SU-DHL-6 (cell line): ENCODE data around the gene TULP4.

Experiments used
- H2AFZ ChIP-seq: fragments of 200-600 bp; sonication (generic); 2 replicates; pipeline ENCODE4 v1.6.1; 2014; ENCODE audit warnings: low read depth, mild to moderate bottlenecking, moderate library complexity, mixed read lengths, antibody characterized with exemption, low read length; ENCODE audit not compliant: severe bottlenecking
- H3F3A ChIP-seq: fragments of 200-600 bp; shearing (Covaris generic); 2 replicates; pipeline ENCODE4 v1.6.0; 2016; ENCODE audit warnings: antibody characterized with exemption, mild to moderate bottlenecking; ENCODE audit not compliant: insufficient read depth
- H3K27ac ChIP-seq: fragments of 200-600 bp; sonication (generic); 2 replicates; pipeline ENCODE4 v1.5.1; 2016; ENCODE audit warnings: low read depth, mild to moderate bottlenecking, low read length, moderate library complexity, mixed read lengths
- H3K27me3 ChIP-seq: fragments of 200-600 bp; sonication (generic), shearing (Covaris generic); 2 replicates; pipeline ENCODE4 v1.6.0; 2014; ENCODE audit warnings: mild to moderate bottlenecking, low read length
- H3K36me3 ChIP-seq: fragments of 200-600 bp; sonication (generic); 2 replicates; pipeline ENCODE4 v1.6.1; 2014; ENCODE audit warnings: mild to moderate bottlenecking, low read length, mixed read lengths
- H3K4me2 ChIP-seq: fragments of 300-600, 200-600 bp; shearing (Covaris generic), sonication (generic); 2 replicates; pipeline ENCODE4 v1.6.0; 2014; ENCODE audit warnings: low read length, low read depth, mild to moderate bottlenecking; ENCODE audit not compliant: poor library complexity, severe bottlenecking
- H3K4me3 ChIP-seq: fragments of 200-600 bp; sonication (generic); 2 replicates; pipeline ENCODE4 v1.5.1; 2014; ENCODE audit warnings: antibody characterized with exemption, low read length, mild to moderate bottlenecking, mixed read lengths; ENCODE audit not compliant: insufficient read depth, poor library complexity, severe bottlenecking
- H3K79me2 ChIP-seq: fragments of 200-600 bp; sonication (generic); 2 replicates; pipeline ENCODE4 v1.6.1; 2014; ENCODE audit warnings: mild to moderate bottlenecking, low read length, moderate library complexity; ENCODE audit not compliant: insufficient read depth
- H3K9ac ChIP-seq: fragments of 200-600 bp; sonication (generic); 2 replicates; pipeline ENCODE4 v1.7.0; 2014; ENCODE audit warnings: mild to moderate bottlenecking, low read length
- H3K9me2 ChIP-seq: fragments of 200-600 bp; sonication (generic); replicated peaks from 2 replicates; pipeline ENCODE4 v1.6.1; 2014; ENCODE audit warnings: low read length; ENCODE audit not compliant: insufficient read depth
- H3K9me3 ChIP-seq: fragments of 200-600 bp; sonication (generic); 2 replicates; pipeline ENCODE4 v1.6.1; 2014; ENCODE audit warnings: low read length, mixed read lengths; ENCODE audit not compliant: insufficient read depth
- H4K20me1 ChIP-seq: fragments of 200-600 bp; sonication (generic); 2 replicates; pipeline ENCODE4 v1.6.1; 2014; ENCODE audit warnings: low read depth, mild to moderate bottlenecking, antibody characterized with exemption, low read length, moderate library complexity, mixed read lengths
- CTCF ChIP-seq: fragments of 200-600 bp; sonication (generic); IDR thresholded peaks from one replicate; pipeline ENCODE4 v1.5.1; 2017; ENCODE audit warnings: antibody characterized with exemption, mild to moderate bottlenecking, low read length, moderate library complexity; ENCODE audit not compliant: insufficient read depth, poor library complexity, severe bottlenecking
- EZH2phosphoT487 ChIP-seq: fragments of 200-600 bp; sonication (generic), shearing (Covaris generic); conservative IDR thresholded peaks from 2 replicates; pipeline ENCODE4 v1.6.1; 2018; ENCODE audit warnings: mild to moderate bottlenecking, antibody characterized with exemption, low read length, moderate library complexity, mixed read lengths

Gene TULP4

GRCh38 chr6:158421381-158421780, 109.1 kb downstream of the TULP4 start:
- no peaks in the 10 kb centered on the region for H4K20me1 ChIP-seq
- no peaks in the 10 kb centered on the region; the same call in 1 of the 2 replicates for H3F3A ChIP-seq
- H2AFZ ChIP-seq = no peak overlapping the region
- H3K79me2 ChIP-seq = no peaks in the 10 kb centered on the region
- no peak for TF ChIP-seq CTCF
- TF ChIP-seq EZH2phosphoT487 = no peak
- H3K4me3 ChIP-seq = no peak overlapping the region
- no peak overlapping the region for H3K27ac ChIP-seq
- H3K27me3 ChIP-seq = no peaks in the 10 kb centered on the region
- H3K9me3 ChIP-seq = no peaks in the 10 kb centered on the region
- H3K4me2 ChIP-seq = no peak overlapping the region
- H3K9me2 ChIP-seq = no peaks in the 10 kb centered on the region
- H3K9ac ChIP-seq = no peak overlapping the region
- peaks cover 8% of the 10 kb centered on the region for H3K36me3 ChIP-seq

GRCh38 chr6:158422629-158423238, 110.5 kb downstream of the TULP4 start:
- Histone ChIP-seq H3K36me3 (peaks cover 8% of the 10 kb centered on the region), H3K4me3 (no peak overlapping the region), H3K9me2 (no peaks in the 10 kb centered on the region), H4K20me1 (no peaks in the 10 kb centered on the region), H2AFZ (no peak overlapping the region), H3K27me3 (no peaks in the 10 kb centered on the region), H3K9ac (no peak overlapping the region), H3K9me3 (no peaks in the 10 kb centered on the region), H3K27ac (no peak overlapping the region), H3K4me2 (no peak overlapping the region), H3F3A (no peaks in the 10 kb centered on the region; the same call in 1 of the 2 replicates), H3K79me2 (no peaks in the 10 kb centered on the region)
- TF ChIP-seq EZH2phosphoT487 = no peak
- no peak for TF ChIP-seq CTCF

- no peak overlapping the region for H3K4me3 ChIP-seq
- H4K20me1 ChIP-seq = no peaks in the 10 kb centered on the region
- no peaks in the 10 kb centered on the region for H3K27me3 ChIP-seq
- no peaks in the 10 kb centered on the region for H3F3A ChIP-seq
- H3K9me3 ChIP-seq = no peaks in the 10 kb centered on the region
- no peaks in the 10 kb centered on the region for H3K79me2 ChIP-seq
- TF ChIP-seq EZH2phosphoT487 (no peak), CTCF (no peak)
- H3K4me2 ChIP-seq = no peak overlapping the region
- no peaks in the 10 kb centered on the region for H3K9me2 ChIP-seq
- no peak overlapping the region for H3K27ac ChIP-seq
- no peak overlapping the region for H2AFZ ChIP-seq
- no peak overlapping the region for H3K9ac ChIP-seq
- no peaks in the 10 kb centered on the region for H3K36me3 ChIP-seq
Observed at GRCh38 chr6:158431036-158431435, 118.8 kb downstream of the TULP4 start.
